CD4-positive, alpha-beta T cell treated with Interleukin-1 beta for 1 hour (primary cell): ENCODE results near the gene FLT1.

Experiments used
- DNase-seq, 2 donors: peaks; one replicate each; pipeline ENCODE4 v3.0.0-alpha.2; 2020 to 2022

FLT1 gene

DNA sequence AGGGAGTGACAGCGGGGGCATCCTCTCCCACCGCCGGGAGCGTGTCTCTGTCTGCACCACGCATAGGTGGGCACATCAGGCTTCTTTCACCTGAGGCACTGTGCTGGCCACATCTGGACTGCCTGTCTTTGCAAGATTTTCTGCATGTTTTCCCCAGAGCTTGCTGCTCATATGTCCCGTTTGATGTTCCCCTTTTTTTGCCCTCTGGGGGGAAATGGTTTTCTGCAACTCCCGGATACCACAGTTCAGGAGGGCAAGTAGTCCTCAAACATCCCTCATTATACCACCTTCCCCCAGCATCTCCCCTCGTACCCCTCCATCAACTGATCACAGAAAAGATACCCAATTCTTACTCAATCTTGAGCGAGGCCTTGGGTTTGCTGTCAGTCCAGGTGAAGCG, 188.6 kb downstream of the FLT1 start:
- no peak for DNase-seq

GRCh38 chr13:28301839-28302238, 193.1 kb downstream of the FLT1 start:
- DNase-seq = no peak

GRCh38 chr13:28299916-28300315, 195.0 kb downstream of the FLT1 start:
- no peak for DNase-seq

GRCh38 chr13:28297341-28297740, 197.6 kb downstream of the FLT1 start:
- no peak for DNase-seq

DNA sequence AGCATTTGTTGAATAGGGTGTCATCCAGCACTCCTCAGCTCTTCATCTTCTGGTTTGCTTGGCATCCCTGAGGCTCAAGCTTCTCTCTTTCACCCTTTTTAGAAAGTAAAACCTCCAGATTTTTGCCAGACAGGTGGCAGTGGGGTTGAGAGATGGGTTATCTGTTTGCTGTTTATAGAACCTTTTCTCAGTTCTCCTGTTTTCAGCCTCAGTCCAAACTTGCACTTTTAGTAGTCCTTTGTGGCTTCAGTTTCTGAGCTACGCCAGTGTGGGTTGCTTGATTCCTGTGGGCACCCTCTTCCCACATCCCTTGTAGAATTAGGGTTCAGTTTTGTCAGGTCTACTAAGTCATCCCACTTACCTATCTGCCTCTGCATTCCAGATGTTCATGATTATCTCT, 208.7 kb downstream of the FLT1 start:
- DNase-seq = no peak

- no peak for DNase-seq
These were observed 211.3 kb downstream of the FLT1 start for GRCh38 chr13:28283600-28283999.

DNA sequence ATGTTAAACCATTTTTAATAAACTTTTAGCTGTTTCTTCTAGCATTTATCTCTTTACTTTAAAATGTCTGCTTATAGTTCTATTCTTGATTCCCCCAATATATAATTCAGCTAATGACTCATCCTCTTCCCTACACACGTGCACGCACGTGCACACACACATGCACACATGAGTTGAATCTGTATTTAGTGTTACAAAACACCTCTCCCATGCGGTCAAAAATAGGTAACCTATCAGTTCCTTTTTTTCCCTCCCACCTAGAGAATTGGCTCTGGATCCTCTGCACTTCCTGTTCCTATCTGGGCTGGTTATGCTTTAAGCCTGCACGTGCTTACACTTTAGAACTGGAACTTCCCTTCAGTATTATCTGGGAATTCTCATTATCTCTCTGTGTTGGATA, 212.5 kb downstream of the FLT1 start:
- DNase-seq = no peak

DNA sequence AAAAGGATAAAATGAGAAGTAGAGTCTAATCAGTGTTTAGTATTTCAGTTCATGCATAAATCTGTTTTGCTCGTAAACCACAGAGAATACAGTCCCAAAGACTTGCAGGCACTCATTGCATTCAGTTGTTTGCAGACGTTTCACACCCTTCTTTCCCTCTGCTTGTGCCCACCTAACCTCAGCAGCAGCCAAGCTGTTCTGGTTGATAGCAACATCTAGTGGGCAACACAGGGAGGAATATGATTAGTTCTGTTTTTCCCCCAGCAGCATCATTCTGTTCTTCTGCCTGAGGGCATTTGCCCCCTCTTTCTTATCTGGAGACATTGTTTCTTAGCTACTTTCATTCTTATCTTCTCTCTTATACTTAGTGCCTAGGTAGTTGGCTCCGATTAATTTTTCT, 221.0 kb downstream of the FLT1 start:
- no peak for DNase-seq

- DNase-seq = no peak
These were observed 223.7 kb downstream of the FLT1 start for GRCh38 chr13:28271056-28271840.

- peak in 1 of 2 donors; percentile 16 for DNase-seq
These were observed 226.1 kb downstream of the FLT1 start for GRCh38 chr13:28268800-28269223.

GRCh38 chr13:28267497-28267896, 227.4 kb downstream of the FLT1 start:
- DNase-seq = no peak

GRCh38 chr13:28258417-28258816, 236.5 kb downstream of the FLT1 start:
- DNase-seq = no peak

DNA sequence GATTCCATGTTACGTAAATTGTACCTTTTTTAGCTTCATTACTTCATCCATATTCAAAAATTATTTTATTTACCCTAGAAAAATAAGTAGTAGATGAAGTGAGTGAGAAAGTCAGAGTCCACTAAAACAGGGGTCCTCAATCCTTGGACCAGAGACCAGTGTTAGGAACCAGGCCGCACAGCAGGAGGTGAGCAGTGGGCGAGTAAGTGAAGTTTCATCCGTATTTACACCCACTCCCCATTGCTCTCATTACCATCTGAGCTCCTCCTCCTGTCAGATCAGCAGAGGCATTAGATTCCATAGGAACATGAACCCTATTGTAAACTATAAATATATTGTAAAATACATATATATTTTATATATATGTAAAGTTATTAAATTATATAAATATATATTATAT, 237.6 kb downstream of the FLT1 start:
- no peak for DNase-seq

GRCh38 chr13:28252547-28252946, 242.4 kb downstream of the FLT1 start:
- DNase-seq = no peak

DNA sequence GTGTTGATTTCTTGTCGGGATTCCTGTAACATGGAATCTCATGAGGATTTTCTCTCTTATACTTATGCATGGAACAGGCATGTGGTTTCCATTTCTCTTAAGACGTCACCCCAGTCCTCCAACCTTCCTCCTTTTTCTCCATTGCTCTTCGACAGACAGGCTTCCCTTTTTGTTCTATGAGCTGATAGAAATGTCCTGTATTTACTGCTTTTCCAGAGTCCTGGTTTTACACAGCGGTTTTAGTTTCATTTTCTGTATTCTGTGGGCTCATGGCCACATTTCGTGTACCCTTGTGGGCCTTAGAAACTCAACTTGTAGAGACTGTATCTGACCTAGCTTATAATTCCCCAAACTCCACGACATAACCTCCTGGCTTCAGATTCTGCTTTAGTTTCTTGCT, 243.5 kb downstream of the FLT1 start:
- DNase-seq = no peak

DNA sequence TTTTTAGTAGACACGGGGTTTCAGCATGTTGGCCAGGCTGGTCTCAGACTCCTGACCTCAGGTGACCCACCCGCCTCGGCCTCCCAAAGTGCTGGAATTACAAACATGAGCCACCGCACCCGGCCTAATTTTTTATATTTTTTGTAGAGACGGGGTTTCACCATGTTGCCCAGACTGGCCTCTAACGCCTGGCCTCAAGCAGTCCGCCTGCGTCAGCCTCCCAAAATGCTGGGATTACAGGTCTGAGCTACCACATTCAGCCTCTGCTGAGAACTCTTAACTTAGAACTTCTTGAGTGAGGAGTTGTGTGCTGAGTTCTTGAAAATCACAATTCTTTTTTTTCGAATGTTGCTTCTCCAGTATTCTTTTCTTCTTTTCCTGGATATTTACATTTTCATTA, 244.4 kb downstream of the FLT1 start:
- DNase-seq = no peak
